ENCODE data around the gene DAG1. TPM values are rescaled to one million over a fixed set of nuclear protein-coding genes. Genes with fewer than 3 reads are reported as not detected.

The DAG1 gene
- total and polyA plus RNA-seq, 10 of the 15 experiments (the other 5 are each of a cell fraction or from before 2014, with no cell fraction given): 0.33 to 16.3 (median 9.2) TPM

DNA sequence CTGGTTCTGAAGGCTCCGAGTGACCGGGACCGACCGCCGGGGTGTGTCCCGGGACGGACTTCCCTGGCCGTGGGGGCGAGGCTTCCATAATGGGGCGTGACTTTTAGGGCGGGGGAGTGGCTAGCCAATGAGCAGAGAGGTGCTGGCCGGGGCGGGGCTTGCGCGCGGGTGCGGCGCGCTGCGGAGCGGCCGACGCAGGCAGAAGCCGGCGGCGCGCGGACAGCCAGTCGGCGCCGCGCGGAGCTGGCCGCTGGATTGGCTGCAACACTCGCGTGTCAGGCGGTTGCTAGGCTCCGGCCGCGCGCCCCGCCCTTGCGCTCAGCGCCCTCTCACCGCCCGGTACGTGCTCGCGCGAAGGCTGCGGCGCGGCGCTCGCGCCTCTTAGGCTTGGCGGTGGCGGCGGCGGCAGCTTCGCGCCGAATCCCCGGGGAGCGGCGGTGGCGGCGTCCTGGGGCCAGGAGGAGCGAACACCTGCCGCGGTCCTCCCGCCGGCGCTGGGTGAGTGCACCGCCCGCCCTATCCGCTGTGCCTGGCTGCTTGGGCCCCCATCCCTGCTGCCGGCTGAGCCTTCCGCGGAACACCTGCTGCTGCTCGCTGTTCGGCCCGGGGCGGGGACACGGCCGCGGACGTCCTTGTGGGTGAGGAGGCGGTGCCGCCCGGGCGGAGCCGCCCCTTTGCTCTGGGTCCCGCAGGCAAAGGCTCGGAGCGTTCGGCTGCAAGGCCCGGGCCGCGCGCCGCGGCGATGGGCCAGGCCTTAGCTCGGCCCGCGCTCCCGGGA is at the start of gene DAG1 (continued):
- TF ChIP-seq, protein P1, sequence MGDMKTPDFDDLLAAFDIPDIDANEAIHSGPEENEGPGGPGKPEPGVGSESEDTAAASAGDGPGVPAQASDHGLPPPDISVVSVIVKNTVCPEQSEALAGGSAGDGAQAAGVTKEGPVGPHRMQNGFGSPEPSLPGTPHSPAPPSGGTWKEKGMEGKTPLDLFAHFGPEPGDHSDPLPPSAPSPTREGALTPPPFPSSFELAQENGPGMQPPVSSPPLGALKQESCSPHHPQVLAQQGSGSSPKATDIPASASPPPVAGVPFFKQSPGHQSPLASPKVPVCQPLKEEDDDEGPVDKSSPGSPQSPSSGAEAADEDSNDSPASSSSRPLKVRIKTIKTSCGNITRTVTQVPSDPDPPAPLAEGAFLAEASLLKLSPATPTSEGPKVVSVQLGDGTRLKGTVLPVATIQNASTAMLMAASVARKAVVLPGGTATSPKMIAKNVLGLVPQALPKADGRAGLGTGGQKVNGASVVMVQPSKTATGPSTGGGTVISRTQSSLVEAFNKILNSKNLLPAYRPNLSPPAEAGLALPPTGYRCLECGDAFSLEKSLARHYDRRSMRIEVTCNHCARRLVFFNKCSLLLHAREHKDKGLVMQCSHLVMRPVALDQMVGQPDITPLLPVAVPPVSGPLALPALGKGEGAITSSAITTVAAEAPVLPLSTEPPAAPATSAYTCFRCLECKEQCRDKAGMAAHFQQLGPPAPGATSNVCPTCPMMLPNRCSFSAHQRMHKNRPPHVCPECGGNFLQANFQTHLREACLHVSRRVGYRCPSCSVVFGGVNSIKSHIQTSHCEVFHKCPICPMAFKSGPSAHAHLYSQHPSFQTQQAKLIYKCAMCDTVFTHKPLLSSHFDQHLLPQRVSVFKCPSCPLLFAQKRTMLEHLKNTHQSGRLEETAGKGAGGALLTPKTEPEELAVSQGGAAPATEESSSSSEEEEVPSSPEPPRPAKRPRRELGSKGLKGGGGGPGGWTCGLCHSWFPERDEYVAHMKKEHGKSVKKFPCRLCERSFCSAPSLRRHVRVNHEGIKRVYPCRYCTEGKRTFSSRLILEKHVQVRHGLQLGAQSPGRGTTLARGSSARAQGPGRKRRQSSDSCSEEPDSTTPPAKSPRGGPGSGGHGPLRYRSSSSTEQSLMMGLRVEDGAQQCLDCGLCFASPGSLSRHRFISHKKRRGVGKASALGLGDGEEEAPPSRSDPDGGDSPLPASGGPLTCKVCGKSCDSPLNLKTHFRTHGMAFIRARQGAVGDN (IDR thresholded peaks at IDR 0.05): peak; percentile 75
- TF ChIP-seq NFIC (IDR thresholded peaks at IDR 0.05; ENCODE audit: low read depth, low read length): no peak
- TF ChIP-seq, protein P2, sequence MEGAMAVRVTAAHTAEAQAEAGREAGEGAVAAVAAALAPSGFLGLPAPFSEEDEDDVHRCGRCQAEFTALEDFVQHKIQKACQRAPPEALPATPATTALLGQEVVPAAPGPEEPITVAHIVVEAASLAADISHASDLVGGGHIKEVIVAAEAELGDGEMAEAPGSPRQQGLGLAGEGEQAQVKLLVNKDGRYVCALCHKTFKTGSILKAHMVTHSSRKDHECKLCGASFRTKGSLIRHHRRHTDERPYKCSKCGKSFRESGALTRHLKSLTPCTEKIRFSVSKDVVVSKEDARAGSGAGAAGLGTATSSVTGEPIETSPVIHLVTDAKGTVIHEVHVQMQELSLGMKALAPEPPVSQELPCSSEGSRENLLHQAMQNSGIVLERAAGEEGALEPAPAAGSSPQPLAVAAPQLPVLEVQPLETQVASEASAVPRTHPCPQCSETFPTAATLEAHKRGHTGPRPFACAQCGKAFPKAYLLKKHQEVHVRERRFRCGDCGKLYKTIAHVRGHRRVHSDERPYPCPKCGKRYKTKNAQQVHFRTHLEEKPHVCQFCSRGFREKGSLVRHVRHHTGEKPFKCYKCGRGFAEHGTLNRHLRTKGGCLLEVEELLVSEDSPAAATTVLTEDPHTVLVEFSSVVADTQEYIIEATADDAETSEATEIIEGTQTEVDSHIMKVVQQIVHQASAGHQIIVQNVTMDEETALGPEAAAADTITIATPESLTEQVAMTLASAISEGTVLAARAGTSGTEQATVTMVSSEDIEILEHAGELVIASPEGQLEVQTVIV (IDR thresholded peaks at IDR 0.05; ENCODE audit: borderline replicate concordance, partially characterized antibody): no peak
- TF ChIP-seq TAF1 (IDR thresholded peaks at IDR 0.05; ENCODE audit: borderline replicate concordance, low read depth, low read length): no peak
- TF ChIP-seq, protein P3, sequence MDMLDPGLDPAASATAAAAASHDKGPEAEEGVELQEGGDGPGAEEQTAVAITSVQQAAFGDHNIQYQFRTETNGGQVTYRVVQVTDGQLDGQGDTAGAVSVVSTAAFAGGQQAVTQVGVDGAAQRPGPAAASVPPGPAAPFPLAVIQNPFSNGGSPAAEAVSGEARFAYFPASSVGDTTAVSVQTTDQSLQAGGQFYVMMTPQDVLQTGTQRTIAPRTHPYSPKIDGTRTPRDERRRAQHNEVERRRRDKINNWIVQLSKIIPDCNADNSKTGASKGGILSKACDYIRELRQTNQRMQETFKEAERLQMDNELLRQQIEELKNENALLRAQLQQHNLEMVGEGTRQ (IDR thresholded peaks at IDR 0.05; ENCODE audit: borderline replicate concordance, low read depth, low read length): no peak
- peak; percentile 93 for TF ChIP-seq NFYB (IDR thresholded peaks at IDR 0.05; ENCODE audit: insufficient read depth, low read depth, low read length)
- TF ChIP-seq SREBF2 (IDR thresholded peaks at IDR 0.05; ENCODE audit: low read length): no peak
- TF ChIP-seq FOXK2 (IDR thresholded peaks at IDR 0.05): no peak
- TF ChIP-seq IKZF1 (conservative IDR thresholded peaks at IDR 0.05): peak; percentile 83
- TF ChIP-seq SUPT20H (IDR thresholded peaks at IDR 0.05; ENCODE audit: borderline replicate concordance, control insufficient read depth, low read depth, low read length): no peak
- 0 out of 2 replicates have a peak, but pooled peaks have one; percentile 49 for TF ChIP-seq NFXL1 (IDR thresholded peaks at IDR 0.05; ENCODE audit: borderline replicate concordance)
- no peak for TF ChIP-seq BRCA1 (IDR thresholded peaks at IDR 0.05; ENCODE audit: low read depth, low read length)
- TF ChIP-seq HDAC2 (IDR thresholded peaks at IDR 0.05): no peak
- TF ChIP-seq CEBPB (IDR thresholded peaks at IDR 0.05; ENCODE audit: borderline replicate concordance in 1 of 2, low read depth in 2 of 2, low read length in 2 of 2): no peak
- TF ChIP-seq SIN3A (IDR thresholded peaks at IDR 0.05; ENCODE audit: low read depth, low read length): peak; percentile 78
- no peak for TF ChIP-seq SMAD5 (IDR thresholded peaks at IDR 0.05; ENCODE audit: low read depth)
- no peak for TF ChIP-seq ZNF217 (IDR thresholded peaks at IDR 0.05)
- TF ChIP-seq SPI1 (IDR thresholded peaks at IDR 0.05; ENCODE audit: borderline replicate concordance, insufficient read depth, low read depth, low read length): no peak
- no peak for TF ChIP-seq IRF4 (IDR thresholded peaks at IDR 0.05; ENCODE audit: low read depth, low read length)
- no peak for TF ChIP-seq MYB (IDR thresholded peaks at IDR 0.05; ENCODE audit: borderline replicate concordance, low read depth, low read length)
- TF ChIP-seq NR2C2 (IDR thresholded peaks at IDR 0.05; ENCODE audit: borderline replicate concordance, control insufficient read depth, insufficient read length, low read depth): no peak
- TF ChIP-seq YY1 (IDR thresholded peaks at IDR 0.05; ENCODE audit: low read depth, low read length): peak; percentile 45; the same call in 1 of the 2 replicates
- TF ChIP-seq GATAD2B (conservative IDR thresholded peaks at IDR 0.05; ENCODE audit: low read depth): peak; percentile 93
- peak; percentile 82 for TF ChIP-seq TCF3 (IDR thresholded peaks at IDR 0.05; ENCODE audit: borderline replicate concordance, insufficient read depth, low read depth, low read length)

Data from GM12878 (cell line).